ENCODE measurements around the gene MIF4GD.

Gene MIF4GD

GRCh38 chr17:75277664-75278071 lies 6.6 kb upstream of the MIF4GD start:
- Histone ChIP-seq H3K9me3 (ENCODE audit: severe bottlenecking) (no peaks in the 10 kb centered on the region), H3K4me3 (ENCODE audit: low read depth, low read length) (no peak overlapping the region), H3K27me3 (ENCODE audit: insufficient read depth, low read depth, severe bottlenecking) (no peaks in the 10 kb centered on the region), H3K27ac (no peak overlapping the region), H3K36me3 (peaks cover 86% of the 10 kb centered on the region)
- TF ChIP-seq CTCF (IDR thresholded peaks at IDR 0.05; ENCODE audit: low read depth, low read length): no peak
- no peak for DNase-seq

- no peak for DNase-seq
- no peaks in the 10 kb centered on the region for H3K27me3 ChIP-seq (ENCODE audit: insufficient read depth, low read depth, severe bottlenecking)
- H3K27ac ChIP-seq: no peak overlapping the region
- H3K4me3 ChIP-seq (ENCODE audit: low read depth, low read length): no peak overlapping the region
- H3K36me3 ChIP-seq: peaks cover 61% of the 10 kb centered on the region
- no peaks in the 10 kb centered on the region for H3K9me3 ChIP-seq (ENCODE audit: severe bottlenecking)
- TF ChIP-seq CTCF (IDR thresholded peaks at IDR 0.05; ENCODE audit: low read depth, low read length): no peak
These were observed 3.1 kb upstream of the MIF4GD start for GRCh38 chr17:75273977-75274708.

GRCh38 chr17:75272848-75273184 lies 1.8 kb upstream of the MIF4GD start:
- Histone ChIP-seq H3K36me3 (peaks cover 49% of the 10 kb centered on the region), H3K27me3 (ENCODE audit: insufficient read depth, low read depth, severe bottlenecking) (no peaks in the 10 kb centered on the region), H3K27ac (no peak overlapping the region), H3K9me3 (ENCODE audit: severe bottlenecking) (no peaks in the 10 kb centered on the region), H3K4me3 (ENCODE audit: low read depth, low read length) (no peak overlapping the region)
- no peak for DNase-seq
- TF ChIP-seq CTCF (IDR thresholded peaks at IDR 0.05; ENCODE audit: low read depth, low read length): no peak

- no peak overlapping the region for H3K27ac ChIP-seq
- peak overlapping the region; percentile 81 for H3K4me3 ChIP-seq (ENCODE audit: low read depth, low read length)
- peak; percentile 23 for DNase-seq
- peaks cover 47% of the 10 kb centered on the region for H3K36me3 ChIP-seq
- no peaks in the 10 kb centered on the region for H3K9me3 ChIP-seq (ENCODE audit: severe bottlenecking)
- TF ChIP-seq CTCF (IDR thresholded peaks at IDR 0.05; ENCODE audit: low read depth, low read length): 0 out of 2 replicates have a peak, but pooled peaks have one; percentile 3
- no peaks in the 10 kb centered on the region for H3K27me3 ChIP-seq (ENCODE audit: insufficient read depth, low read depth, severe bottlenecking)
These were observed 1.2 kb upstream of the MIF4GD start for GRCh38 chr17:75271955-75272847.

GRCh38 chr17:75271233-75271954 lies 363 bp upstream of the MIF4GD start:
- peak; percentile 88 for TF ChIP-seq CTCF (IDR thresholded peaks at IDR 0.05; ENCODE audit: low read depth, low read length)
- peak; percentile 64 for DNase-seq
- H3K27ac ChIP-seq: peak overlapping the region; percentile 65

More at GRCh38 chr17:75271233-75271954, 363 bp upstream of the MIF4GD start:
- Histone ChIP-seq H3K9me3 (ENCODE audit: severe bottlenecking) (no peaks in the 10 kb centered on the region), H3K36me3 (peaks cover 50% of the 10 kb centered on the region), H3K4me3 (ENCODE audit: low read depth, low read length) (peak overlapping the region; percentile 81), H3K27me3 (ENCODE audit: insufficient read depth, low read depth, severe bottlenecking) (no peaks in the 10 kb centered on the region)
